SU-DHL-6 (cell line): ENCODE results near the gene NUBP2.

Experiments used
- H2AFZ ChIP-seq: fragments of 200-600 bp; sonication (generic); 2 replicates; pipeline ENCODE4 v1.6.1; 2014; ENCODE audit warnings: low read depth, mild to moderate bottlenecking, moderate library complexity, mixed read lengths, antibody characterized with exemption, low read length; ENCODE audit not compliant: severe bottlenecking
- H3F3A ChIP-seq: fragments of 200-600 bp; shearing (Covaris generic); 2 replicates; pipeline ENCODE4 v1.6.0; 2016; ENCODE audit warnings: antibody characterized with exemption, mild to moderate bottlenecking; ENCODE audit not compliant: insufficient read depth
- H3K27ac ChIP-seq: fragments of 200-600 bp; sonication (generic); 2 replicates; pipeline ENCODE4 v1.5.1; 2016; ENCODE audit warnings: low read depth, mild to moderate bottlenecking, low read length, moderate library complexity, mixed read lengths
- H3K27me3 ChIP-seq: fragments of 200-600 bp; sonication (generic), shearing (Covaris generic); 2 replicates; pipeline ENCODE4 v1.6.0; 2014; ENCODE audit warnings: mild to moderate bottlenecking, low read length
- H3K36me3 ChIP-seq: fragments of 200-600 bp; sonication (generic); 2 replicates; pipeline ENCODE4 v1.6.1; 2014; ENCODE audit warnings: mild to moderate bottlenecking, low read length, mixed read lengths
- H3K4me2 ChIP-seq: fragments of 300-600, 200-600 bp; shearing (Covaris generic), sonication (generic); 2 replicates; pipeline ENCODE4 v1.6.0; 2014; ENCODE audit warnings: low read length, low read depth, mild to moderate bottlenecking; ENCODE audit not compliant: poor library complexity, severe bottlenecking
- H3K4me3 ChIP-seq: fragments of 200-600 bp; sonication (generic); 2 replicates; pipeline ENCODE4 v1.5.1; 2014; ENCODE audit warnings: antibody characterized with exemption, low read length, mild to moderate bottlenecking, mixed read lengths; ENCODE audit not compliant: insufficient read depth, poor library complexity, severe bottlenecking
- H3K79me2 ChIP-seq: fragments of 200-600 bp; sonication (generic); 2 replicates; pipeline ENCODE4 v1.6.1; 2014; ENCODE audit warnings: mild to moderate bottlenecking, low read length, moderate library complexity; ENCODE audit not compliant: insufficient read depth
- H3K9ac ChIP-seq: fragments of 200-600 bp; sonication (generic); 2 replicates; pipeline ENCODE4 v1.7.0; 2014; ENCODE audit warnings: mild to moderate bottlenecking, low read length
- H3K9me2 ChIP-seq: fragments of 200-600 bp; sonication (generic); replicated peaks from 2 replicates; pipeline ENCODE4 v1.6.1; 2014; ENCODE audit warnings: low read length; ENCODE audit not compliant: insufficient read depth
- H3K9me3 ChIP-seq: fragments of 200-600 bp; sonication (generic); 2 replicates; pipeline ENCODE4 v1.6.1; 2014; ENCODE audit warnings: low read length, mixed read lengths; ENCODE audit not compliant: insufficient read depth
- H4K20me1 ChIP-seq: fragments of 200-600 bp; sonication (generic); 2 replicates; pipeline ENCODE4 v1.6.1; 2014; ENCODE audit warnings: low read depth, mild to moderate bottlenecking, antibody characterized with exemption, low read length, moderate library complexity, mixed read lengths
- EZH2phosphoT487 ChIP-seq: fragments of 200-600 bp; sonication (generic), shearing (Covaris generic); conservative IDR thresholded peaks from 2 replicates; pipeline ENCODE4 v1.6.1; 2018; ENCODE audit warnings: mild to moderate bottlenecking, antibody characterized with exemption, low read length, moderate library complexity, mixed read lengths
- TF ChIP-seq, protein P1 (sequence below): fragments of 200-600 bp; sonication (generic); IDR thresholded peaks from one replicate; pipeline ENCODE4 v1.5.1; 2017; ENCODE audit warnings: antibody characterized with exemption, mild to moderate bottlenecking, low read length, moderate library complexity; ENCODE audit not compliant: insufficient read depth, poor library complexity, severe bottlenecking

Gene NUBP2

GRCh38 chr16:1749152-1750117, 33.3 kb upstream of the NUBP2 start:
- H3K27ac ChIP-seq: no peak overlapping the region
- H3K9ac ChIP-seq: no peak overlapping the region
- no peaks in the 10 kb centered on the region for H4K20me1 ChIP-seq
- no peak overlapping the region for H2AFZ ChIP-seq
- no peak overlapping the region for H3K4me2 ChIP-seq
- no peaks in the 10 kb centered on the region for H3K9me2 ChIP-seq
- H3K36me3 ChIP-seq: no peaks in the 10 kb centered on the region
- no peaks in the 10 kb centered on the region for H3F3A ChIP-seq
- TF ChIP-seq EZH2phosphoT487: no peak
- TF ChIP-seq, protein P1, sequence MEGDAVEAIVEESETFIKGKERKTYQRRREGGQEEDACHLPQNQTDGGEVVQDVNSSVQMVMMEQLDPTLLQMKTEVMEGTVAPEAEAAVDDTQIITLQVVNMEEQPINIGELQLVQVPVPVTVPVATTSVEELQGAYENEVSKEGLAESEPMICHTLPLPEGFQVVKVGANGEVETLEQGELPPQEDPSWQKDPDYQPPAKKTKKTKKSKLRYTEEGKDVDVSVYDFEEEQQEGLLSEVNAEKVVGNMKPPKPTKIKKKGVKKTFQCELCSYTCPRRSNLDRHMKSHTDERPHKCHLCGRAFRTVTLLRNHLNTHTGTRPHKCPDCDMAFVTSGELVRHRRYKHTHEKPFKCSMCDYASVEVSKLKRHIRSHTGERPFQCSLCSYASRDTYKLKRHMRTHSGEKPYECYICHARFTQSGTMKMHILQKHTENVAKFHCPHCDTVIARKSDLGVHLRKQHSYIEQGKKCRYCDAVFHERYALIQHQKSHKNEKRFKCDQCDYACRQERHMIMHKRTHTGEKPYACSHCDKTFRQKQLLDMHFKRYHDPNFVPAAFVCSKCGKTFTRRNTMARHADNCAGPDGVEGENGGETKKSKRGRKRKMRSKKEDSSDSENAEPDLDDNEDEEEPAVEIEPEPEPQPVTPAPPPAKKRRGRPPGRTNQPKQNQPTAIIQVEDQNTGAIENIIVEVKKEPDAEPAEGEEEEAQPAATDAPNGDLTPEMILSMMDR: no peak
- H3K79me2 ChIP-seq: no peaks in the 10 kb centered on the region
- no peaks in the 10 kb centered on the region for H3K9me3 ChIP-seq
- H3K27me3 ChIP-seq: no peaks in the 10 kb centered on the region
- H3K4me3 ChIP-seq: no peak overlapping the region

GRCh38 chr16:1751946-1752345, 30.8 kb upstream of the NUBP2 start:
- no peaks in the 10 kb centered on the region for H3K9me2 ChIP-seq
- H3K4me3 ChIP-seq: no peak overlapping the region
- H3K79me2 ChIP-seq: no peaks in the 10 kb centered on the region
- H3K36me3 ChIP-seq: no peaks in the 10 kb centered on the region
- no peak overlapping the region for H3K27ac ChIP-seq
- H3K9ac ChIP-seq: no peak overlapping the region
- TF ChIP-seq, protein P1: no peak
- no peak for TF ChIP-seq EZH2phosphoT487
- no peaks in the 10 kb centered on the region for H4K20me1 ChIP-seq
- no peaks in the 10 kb centered on the region for H3F3A ChIP-seq
- no peaks in the 10 kb centered on the region for H3K9me3 ChIP-seq
- H3K4me2 ChIP-seq: no peak overlapping the region
- H2AFZ ChIP-seq: no peak overlapping the region
- H3K27me3 ChIP-seq: no peaks in the 10 kb centered on the region

- no peak overlapping the region for H3K4me2 ChIP-seq
- H3K9ac ChIP-seq: no peak overlapping the region
- no peak for TF ChIP-seq EZH2phosphoT487
- TF ChIP-seq, protein P1: no peak
- no peaks in the 10 kb centered on the region for H3F3A ChIP-seq
- H3K36me3 ChIP-seq: no peaks in the 10 kb centered on the region
- H3K9me3 ChIP-seq: no peaks in the 10 kb centered on the region
- no peak overlapping the region for H3K4me3 ChIP-seq
- H4K20me1 ChIP-seq: no peaks in the 10 kb centered on the region
- H3K27me3 ChIP-seq: no peaks in the 10 kb centered on the region
- H3K9me2 ChIP-seq: no peaks in the 10 kb centered on the region
- H3K27ac ChIP-seq: no peak overlapping the region
- no peak overlapping the region for H2AFZ ChIP-seq
- no peaks in the 10 kb centered on the region for H3K79me2 ChIP-seq
Measured at GRCh38 chr16:1752853-1753252, 29.9 kb upstream of the NUBP2 start.
